GM19463 (cell line): ENCODE results near the gene MORN3.
"Not testable (repeated sequence)": the region's sequence is repeated elsewhere in the genome, so short reads cannot be mapped to it uniquely, and the experiment has no call there.

ENCODE experiments used
- ATAC-seq: cut with Tn5 transposase; IDR thresholded peaks from one replicate; pipeline ENCODE4 v1.9.1; 2021; ENCODE audit warnings: mild to moderate bottlenecking, moderate library complexity; ENCODE audit not compliant: unreplicated experiment

Gene MORN3

DNA sequence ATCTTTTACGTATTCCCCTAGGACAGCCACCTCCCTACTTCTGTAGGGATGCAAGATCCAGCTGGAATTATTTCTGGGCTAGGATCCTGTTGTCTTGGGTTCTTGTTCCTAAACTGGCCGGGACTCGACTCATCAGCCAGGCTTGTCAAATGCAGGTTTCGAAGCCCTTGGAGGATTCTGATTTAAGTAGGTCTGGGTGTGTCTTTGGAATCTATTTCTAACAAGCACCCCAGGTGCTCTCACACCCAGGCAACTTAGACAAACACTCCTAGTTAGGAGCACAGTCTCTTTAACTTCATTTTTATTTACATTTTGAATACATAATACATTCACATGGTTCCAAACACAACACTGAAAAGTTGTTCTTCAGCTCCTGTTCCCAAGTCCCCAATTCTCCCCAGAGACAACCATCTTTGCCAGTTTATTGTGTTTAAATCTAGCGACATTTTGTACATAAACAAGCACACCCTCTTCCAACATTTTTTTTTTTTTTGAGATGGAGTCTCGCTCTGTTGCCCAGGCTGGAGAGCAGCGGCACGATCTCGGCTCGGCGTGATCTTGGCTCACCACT lies 20.9 kb downstream of the MORN3 start:
- no peak for ATAC-seq

DNA sequence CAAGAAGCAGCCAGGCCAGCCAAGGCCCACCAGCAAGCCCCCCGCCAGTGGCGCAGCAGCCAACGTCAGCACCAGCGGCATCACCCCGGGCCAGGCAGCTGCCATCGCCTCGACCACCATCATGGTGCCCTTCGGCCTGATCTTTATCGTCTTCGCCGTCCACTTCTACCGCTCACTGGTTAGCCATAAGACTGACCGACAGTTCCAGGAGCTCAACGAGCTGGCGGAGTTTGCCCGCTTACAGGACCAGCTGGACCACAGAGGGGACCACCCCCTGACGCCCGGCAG lies 28.2 kb downstream of the MORN3 start:
- ATAC-seq = no peak

DNA sequence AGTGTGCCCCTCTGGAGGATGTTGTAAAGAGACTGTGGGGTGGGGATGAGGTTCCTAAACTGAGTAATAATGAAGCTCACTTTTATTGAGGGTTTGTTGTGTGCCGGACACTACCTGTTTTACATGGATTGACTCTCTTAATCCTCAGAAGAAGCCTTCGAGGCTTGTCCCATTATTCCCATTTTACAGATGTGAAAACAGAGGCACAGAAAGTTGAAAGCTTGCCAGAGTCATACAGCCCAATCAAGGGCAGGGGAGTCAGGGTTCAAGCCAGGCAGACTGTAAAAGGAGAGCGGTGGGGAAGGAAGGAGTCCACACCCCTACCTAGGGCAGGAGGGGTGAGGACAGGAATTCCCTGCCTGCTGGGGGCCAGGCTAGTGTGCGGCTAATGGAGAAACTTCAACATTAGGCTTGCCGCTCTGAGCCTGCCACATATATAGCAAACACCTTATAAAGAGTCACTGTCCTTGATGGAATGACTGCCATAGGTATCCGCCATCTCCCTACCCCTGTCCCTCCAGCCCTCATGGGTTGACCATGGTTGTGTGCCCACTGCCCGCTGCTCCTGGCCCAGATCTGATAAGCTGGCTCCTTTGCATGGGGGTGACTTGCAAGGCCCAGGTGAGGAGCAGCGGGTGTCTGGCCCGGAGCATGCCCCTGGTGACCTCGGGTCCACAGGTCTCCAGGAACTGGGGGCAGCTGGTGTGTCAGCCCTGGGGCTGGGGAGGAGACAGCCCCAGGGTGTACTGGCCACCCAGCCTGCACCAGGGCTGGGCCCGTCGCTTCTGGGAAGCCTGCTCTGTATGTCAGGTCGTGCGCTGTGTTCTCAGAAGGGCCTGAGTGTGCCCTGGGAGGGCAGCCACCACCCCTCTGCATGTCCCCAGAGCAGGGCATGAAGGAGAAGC lies 30.9 kb downstream of the MORN3 start:
- no peak for ATAC-seq

DNA sequence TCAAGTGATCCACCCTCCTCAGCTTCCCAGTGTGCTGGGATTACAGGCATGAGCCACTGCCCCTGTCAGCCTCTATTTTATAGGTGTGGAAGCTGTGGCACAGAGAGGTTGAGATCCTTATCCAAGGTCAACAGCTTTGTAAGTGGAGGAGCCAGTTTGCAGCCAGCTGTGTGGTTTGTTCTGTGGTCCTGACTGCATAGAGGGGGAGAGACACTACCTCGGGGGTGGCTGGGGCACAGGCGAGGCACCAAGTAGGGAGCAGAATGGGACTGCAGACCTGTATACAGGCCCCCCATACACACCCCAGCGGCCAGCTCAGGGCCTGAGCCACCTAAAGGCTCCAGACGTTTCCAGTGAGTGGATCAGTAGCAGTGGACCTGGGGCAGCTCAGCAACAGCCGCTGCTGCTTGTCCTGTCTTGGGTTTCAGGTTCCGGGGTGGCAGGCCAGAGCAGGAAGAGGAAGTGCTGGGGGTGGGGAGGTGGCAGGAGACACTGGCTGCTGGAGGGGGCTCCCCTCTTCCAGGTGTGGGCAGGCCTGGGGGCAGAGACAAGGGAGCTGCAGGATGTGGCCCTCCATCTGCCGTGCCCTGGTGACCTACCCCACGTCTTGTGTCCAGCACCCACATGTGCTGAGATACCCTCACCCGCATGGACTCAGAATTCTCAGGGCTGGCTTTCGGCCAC lies 32.1 kb downstream of the MORN3 start:
- peak; percentile 65 for ATAC-seq

DNA sequence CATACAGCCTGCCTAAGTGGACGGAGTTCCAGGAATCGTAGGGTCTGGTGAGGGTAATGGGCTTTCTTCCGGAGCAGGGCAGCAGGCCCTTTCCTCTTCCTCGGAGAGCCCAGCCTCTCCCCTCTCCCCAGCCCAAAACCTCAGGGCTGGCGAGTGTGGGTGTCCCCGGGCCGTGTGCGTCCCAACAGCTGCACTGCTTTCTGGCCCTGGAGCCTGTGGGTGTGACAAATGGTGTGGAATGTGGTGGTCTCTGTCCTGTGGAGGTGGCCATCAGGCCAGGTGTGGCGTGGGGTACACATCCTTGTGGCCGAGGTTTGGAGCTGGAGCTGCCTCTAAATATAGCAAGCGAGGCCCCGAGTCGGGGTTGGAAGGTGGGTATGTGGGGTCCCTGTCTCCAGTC lies 34.6 kb downstream of the MORN3 start:
- no peak for ATAC-seq

DNA sequence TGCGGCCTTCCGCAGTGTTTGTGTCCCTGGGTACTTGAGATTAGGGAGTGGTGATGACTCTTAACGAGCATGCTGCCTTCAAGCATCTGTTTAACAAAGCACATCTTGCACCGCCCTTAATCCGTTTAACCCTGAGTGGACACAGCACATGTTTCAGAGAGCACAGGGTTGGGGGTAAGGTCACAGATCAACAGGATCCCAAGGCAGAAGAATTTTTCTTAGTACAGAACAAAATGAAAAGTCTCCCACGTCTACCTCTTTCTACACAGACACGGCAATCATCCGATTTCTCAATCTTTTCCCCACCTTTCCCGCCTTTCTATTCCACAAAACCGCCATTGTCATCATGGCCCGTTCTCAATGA lies 35.6 kb downstream of the MORN3 start:
- ATAC-seq = not testable (repeated sequence)

DNA sequence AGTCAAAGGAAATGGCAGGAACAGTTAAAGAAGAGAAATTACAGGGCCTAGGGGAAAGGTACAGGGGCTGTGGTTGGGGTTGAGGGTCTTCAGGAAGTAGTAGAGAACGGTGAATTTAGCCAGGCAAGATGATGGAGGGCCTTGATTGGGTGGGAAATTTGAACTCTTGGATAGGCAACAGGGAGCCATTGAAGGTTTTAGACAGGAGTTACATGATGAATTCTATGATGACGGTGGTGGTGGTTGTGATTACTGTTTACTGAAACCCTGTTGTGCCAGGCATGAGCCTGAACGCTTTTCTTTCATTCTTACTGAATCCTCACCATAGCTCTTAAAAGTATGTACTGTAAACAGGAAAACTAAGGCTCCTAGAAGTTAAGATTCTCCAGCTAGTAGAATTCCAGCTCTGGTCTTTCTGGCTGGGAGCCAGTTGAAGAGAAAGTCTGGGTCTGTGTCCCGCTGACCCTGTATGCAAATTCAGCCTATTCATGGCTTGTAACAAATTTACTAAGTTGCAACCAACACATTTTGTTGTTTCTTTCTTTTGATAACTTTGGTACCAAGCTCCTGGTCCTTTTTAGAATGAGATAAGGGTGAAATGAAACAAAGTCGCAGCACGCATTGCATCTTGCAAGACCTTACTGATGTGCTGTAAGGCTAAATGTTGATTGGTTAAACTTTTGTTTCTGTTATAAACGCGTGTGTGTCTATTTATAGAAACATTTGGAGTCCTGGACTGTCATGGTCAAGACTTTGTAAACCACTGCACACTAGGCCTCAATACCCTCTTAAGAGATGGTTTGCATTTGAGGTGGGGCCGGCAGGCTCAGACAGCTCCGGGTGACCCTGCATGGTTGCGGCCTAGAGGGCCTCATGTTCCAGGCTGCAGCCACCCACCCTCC lies 37.1 kb downstream of the MORN3 start:
- ATAC-seq = no peak

DNA sequence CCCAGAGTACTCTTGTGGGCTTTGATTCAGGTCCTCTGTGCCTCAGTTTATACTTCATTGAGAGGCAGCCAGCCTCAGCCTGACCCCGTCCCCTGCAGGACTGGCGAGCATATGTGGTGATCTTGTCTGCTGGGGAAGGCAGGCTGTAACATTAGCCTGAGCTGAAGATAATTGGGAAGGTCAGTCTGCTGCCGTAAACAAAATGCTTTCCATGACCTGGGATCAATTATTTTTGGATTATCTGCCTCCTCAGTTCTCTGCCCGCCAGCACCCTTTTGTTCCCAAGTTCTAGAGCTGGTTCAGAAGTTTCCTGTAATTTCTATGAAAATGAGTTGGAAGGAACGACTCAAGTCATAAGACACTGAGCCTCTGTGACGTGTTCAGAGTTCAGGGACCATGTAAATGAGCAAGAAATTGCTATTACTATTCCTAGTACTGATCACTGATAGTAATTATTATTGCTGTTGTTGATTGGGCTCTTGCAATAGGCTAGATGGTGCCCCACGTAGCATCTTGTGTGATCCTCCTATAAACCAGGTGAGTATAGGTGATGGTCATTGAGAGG lies 38.6 kb downstream of the MORN3 start:
- ATAC-seq = no peak

DNA sequence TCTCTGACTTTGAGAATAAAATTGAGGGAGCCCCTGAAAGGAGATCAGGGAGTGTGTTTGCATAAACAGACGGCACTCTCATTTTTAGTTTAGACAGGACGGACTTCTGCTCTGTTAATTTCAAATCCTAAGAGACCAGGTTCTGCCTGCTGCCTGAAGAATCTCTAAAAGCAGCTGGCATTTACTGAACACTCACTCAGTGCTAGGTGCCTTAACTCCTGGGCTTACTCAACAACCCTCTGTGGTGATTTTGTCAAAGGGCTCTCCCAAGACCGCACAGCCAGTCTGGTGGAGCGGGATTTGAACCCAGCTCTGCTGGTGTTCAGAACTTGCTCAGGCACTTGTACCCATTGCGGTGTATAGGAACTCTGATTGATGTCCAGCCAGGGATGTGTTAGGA lies 40.9 kb downstream of the MORN3 start:
- no peak for ATAC-seq

DNA sequence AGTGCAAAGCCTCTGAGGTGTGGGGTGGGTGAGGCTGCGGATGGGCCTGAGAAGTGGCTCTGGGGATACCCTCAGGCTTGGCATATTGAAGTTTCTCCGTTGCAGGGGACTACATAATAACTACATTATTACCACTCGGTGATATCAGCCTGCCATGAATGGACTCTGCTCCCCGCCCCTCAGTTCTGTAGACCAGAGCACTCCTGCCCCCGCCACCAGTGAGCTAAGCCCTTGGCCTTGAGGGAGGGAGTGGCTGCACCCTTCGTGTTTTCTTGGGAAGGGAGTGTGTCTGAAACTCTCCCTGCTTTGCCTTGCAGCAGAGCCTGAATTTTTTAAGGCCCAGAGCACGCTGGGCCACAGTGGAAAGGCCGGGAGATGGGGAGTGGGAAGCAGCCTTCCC lies 41.4 kb downstream of the MORN3 start:
- ATAC-seq = no peak

DNA sequence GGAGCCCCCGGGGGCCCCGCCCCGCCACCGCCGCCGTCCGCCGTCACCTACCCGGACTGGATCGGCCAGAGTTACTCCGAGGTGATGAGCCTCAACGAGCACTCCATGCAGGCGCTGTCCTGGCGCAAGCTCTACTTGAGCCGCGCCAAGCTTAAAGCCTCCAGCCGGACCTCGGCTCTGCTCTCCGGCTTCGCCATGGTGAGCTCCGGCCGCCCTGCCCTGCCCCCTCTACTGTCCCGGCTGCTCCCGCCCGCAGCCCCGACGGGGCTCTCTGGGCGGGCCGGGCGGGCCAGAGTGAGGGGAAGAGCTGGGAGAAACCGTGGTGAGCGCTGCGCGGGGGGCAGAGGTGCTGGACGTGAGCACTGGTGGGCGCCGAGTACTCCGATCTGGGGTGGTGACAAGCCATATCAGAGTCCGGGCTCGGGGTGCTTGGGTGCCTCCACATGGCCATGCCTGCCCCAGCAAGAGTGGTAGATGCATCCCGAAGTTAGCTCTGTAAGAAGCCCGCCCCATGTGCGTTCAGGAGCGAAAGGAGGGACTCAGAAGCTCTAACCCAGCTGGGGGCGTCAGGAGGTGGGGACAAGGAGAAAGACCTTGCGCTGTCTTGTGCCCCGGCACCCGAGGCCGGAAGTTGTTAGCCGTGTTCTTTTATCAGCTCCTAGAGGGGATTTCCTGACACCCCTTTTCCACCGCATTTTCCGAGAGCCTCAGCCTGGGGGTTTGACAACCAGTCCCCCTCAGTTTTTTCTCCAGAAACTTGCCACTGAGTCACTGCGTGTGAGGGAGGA lies 42.4 kb downstream of the MORN3 start:
- peak; percentile 24 for ATAC-seq

DNA sequence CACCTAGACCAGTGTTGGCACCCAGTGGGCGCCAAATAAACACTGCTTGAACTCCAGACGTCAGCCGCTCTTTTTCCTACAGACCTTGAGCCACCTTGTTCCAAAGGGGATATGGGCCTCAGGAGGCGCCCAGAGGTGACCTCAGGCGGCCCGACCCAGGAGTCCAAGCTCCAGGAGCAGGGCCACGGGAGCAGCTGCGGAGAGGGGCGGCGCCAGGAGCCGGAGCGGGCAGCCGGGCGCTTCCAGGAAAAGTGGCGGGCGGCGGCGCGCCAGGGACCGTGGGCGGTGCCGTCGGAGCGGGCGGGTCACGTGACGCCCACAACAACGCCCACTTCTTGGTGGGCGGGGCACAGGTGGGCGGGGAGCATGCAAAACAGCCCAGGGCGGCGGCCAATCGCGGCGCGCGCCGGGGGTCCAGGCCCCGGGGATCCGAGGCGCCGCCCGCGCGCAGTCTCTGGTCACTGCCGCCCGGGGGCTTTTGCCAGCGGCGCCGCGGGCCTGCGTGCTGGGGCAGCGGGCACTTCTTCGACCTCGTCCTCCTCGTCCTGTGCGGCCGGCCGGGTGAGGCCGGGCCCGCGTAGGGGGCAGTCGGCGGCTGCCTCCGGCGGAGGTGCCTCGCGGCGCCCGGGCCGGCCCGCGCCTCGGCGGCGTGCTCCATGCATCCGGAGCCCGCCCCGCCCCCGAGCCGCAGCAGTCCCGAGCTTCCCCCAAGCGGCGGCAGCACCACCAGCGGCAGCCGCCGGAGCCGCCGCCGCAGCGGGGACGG lies 43.2 kb downstream of the MORN3 start, which contains the start of gene ORAI1:
Gene ORAI1 (plus strand): TSS at position 444 of the 766 bp plus-strand sequence.
- ATAC-seq = peak; percentile 67

DNA sequence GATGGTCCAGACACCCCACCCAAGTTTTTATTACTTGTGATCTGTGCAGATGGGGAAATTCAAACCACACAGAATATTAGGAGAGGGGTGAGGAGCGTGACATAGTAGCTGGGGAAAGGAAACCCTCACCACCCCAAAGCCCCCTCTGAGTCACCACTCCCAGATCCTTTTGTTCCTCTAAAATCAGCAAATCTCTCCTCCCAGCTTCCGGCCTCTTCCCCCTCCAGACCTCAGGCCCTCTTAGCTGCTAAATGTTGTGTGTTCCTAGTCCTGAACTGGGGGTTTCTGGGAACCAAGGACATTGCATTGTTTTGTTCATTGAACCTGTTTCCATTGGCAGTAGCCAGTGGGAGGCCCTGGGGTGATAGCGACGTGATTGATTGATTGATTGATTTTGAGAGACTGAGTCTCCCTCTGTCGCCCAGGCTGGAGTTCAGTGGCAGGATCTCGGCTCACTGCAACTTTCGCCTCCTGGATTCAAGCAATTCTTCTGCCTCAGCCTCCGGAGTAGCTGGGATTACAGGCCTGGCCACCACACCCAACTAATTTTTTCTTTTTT lies 49.0 kb downstream of the MORN3 start:
- no peak for ATAC-seq

DNA sequence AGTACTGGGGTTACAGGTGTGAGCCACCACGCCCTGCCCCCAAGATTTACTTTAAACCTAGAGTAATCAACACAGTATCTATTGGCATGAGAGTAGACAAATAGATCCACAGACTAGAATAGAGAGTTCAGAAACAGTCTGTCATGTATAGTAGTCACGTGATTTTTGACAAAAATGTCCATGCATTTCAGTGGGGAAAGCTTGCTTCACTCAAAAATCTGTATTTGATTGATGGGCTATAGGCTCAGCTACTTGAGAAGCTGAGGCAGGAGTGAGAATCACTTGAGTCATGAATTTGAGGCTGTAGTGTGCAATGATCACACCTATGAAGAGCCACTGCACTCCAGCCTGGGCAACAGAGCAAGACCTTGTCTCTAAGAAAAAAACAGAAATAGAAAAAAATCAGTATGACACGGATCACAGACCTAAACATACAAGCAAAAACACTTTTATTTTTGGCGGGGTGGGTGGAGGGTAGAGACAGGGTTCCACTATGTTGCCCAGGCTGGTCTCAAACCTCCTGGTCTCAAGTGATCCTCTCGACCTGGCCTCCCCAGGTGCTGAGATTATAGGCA lies 50.7 kb downstream of the MORN3 start:
- ATAC-seq = no peak

DNA sequence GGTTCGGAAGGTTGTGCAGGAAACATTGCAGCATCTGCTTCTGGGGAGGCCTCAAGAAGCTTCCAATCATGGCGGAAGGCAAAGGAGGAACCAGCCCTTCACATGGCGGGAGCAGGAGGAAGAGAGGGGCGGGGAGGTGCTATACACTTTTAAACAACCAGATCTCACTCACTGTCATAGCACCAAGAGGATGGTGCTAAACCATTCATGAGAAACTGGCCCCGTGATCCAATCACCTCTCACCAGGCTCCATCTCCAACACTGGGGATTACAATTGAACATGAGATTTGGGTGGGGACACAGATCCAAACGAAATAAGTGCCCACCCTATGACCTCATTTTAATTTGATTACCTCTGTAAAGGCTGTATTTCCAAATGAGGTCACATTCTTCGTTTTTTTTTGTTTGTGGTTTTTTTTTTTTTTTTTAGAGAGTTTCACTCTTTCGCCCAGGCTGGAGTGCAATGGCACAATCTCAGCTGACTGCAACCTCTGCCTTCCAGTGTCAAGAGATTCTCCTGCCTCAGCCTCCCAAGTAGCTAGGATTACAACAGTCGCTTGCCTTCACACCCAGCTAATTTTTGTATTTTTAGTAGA lies 54.5 kb downstream of the MORN3 start:
- ATAC-seq = no peak

DNA sequence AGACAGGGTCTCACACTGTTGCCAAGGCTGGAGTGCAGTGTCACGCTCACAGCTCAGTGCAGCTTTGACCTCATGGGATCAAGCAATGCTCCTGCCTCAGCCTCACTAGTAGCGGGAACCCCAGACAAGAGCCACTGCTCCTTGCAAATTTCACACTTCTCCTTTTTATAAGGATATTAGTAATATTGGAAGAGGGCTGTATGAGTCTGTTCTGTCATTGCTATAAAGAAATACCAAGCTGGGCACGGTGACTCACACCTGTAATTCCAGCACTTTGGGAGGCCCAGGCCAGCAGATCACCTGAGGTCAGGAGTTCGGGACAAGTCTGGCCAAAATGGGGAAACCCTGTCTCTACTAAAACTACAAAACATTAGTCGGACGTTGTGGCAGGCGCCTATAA lies 56.0 kb downstream of the MORN3 start:
- no peak for ATAC-seq

DNA sequence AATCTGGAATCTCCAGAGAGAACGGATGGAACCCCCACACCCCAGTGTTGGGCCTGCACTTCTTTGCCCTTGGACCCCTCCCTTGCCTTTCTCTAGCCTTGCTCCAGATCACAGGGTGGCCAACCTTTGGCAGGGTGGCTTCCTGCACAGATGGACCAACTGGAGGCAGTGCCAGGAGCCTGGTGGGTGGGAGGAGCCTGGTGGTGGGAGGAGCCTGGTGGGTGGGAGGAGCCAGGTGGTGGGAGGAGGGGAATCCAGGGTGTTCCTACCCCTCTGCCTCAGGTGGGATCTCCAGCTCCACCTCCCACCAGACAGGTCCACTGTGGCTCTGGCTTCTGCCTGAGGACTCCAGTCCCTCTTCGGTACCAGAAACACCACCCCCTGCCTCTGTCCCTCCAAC lies 58.1 kb downstream of the MORN3 start:
- ATAC-seq = no peak
